ENCODE results near the gene MORN4. TPM values are rescaled to one million over a fixed set of nuclear protein-coding genes. Genes with fewer than 3 reads are reported as not detected.

The MORN4 gene
- polyA plus RNA-seq, 1 of the 3 experiments (the other 2 are of a cell fraction) = 31.4 TPM

DNA sequence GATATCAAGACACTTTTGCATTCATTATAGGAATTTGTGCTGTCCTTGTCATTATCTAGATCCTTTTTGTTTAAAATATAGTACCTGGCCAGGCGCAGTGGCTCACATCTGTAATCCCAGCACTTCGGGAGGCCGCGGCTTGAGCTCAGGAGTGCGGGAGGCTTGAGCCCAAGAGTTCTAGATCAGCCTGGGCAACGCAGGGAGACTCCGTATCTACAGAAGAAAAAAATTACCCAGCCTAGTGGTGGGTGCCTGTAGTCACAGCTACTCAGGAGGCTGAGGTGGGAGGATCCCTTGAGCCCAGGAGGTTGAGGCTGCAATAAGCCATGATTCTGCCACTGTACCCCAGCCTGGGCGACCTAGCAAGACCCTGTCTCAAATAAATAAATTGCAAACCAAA is 621 bp upstream of the MORN4 start:
- peak overlapping the region in 1 of 2 experiments; percentile 56; a peak in 1 of 4 replicates for H3K27ac ChIP-seq (ENCODE audit: low read depth in 2 of 2, low read length in 1 of 2)
- peaks cover 17% of the 10 kb centered on the region for H3K79me2 ChIP-seq (ENCODE audit: insufficient read depth)
- no peaks in the 10 kb centered on the region for H3K9me2 ChIP-seq
- H3K27me3 ChIP-seq (ENCODE audit: insufficient read depth) = no peaks in the 10 kb centered on the region
- ChIA-PET CTCF (interaction anchor here (1.0 to 1.5 kb wide), 4 partner anchors 25 to 82 kb away, joined by 3 to 4 read pairs (median 3); partner anchors contain the start of gene AVPI1), POLR2A (no interaction called here)
- peaks cover 4% of the 10 kb centered on the region in 2 experiments; a peak in 2 of 4 replicates for H3K4me1 ChIP-seq (ENCODE audit: control insufficient read depth in 1 of 2, insufficient read depth in 2 of 2, low read depth in 1 of 2, low read length in 1 of 2)
- peak overlapping the region; percentile 78 to 94; a peak in 3 of 4 replicates for H3K4me3 ChIP-seq (ENCODE audit: low read depth in 2 of 2, low read length in 1 of 2)
- no peaks in the 10 kb centered on the region for H3K36me3 ChIP-seq (replicated peaks in 1 of 2; ENCODE audit: control insufficient read depth in 1 of 2, insufficient read depth in 2 of 2, low read length in 1 of 2)
- DNase-seq = no peak
- no peak overlapping the region for H3K9ac ChIP-seq
- peak overlapping the region; percentile 90 for H2AFZ ChIP-seq (ENCODE audit: low read depth)
- H3F3A ChIP-seq (replicated peaks; ENCODE audit: insufficient read depth) = peaks cover 6% of the 10 kb centered on the region
- H3K4me2 ChIP-seq = peak overlapping the region; percentile 69
- no peaks in the 10 kb centered on the region for H4K20me1 ChIP-seq (ENCODE audit: insufficient read depth)
- 80% methylated on average over 8 of the region's 8 CpGs for WGBS (ENCODE audit: low lambda C conversion rate)
- TF ChIP-seq, protein P1, sequence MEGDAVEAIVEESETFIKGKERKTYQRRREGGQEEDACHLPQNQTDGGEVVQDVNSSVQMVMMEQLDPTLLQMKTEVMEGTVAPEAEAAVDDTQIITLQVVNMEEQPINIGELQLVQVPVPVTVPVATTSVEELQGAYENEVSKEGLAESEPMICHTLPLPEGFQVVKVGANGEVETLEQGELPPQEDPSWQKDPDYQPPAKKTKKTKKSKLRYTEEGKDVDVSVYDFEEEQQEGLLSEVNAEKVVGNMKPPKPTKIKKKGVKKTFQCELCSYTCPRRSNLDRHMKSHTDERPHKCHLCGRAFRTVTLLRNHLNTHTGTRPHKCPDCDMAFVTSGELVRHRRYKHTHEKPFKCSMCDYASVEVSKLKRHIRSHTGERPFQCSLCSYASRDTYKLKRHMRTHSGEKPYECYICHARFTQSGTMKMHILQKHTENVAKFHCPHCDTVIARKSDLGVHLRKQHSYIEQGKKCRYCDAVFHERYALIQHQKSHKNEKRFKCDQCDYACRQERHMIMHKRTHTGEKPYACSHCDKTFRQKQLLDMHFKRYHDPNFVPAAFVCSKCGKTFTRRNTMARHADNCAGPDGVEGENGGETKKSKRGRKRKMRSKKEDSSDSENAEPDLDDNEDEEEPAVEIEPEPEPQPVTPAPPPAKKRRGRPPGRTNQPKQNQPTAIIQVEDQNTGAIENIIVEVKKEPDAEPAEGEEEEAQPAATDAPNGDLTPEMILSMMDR (IDR thresholded peaks at IDR 0.05) = peak; percentile 36; the same call in 1 of the 2 replicates
- TF ChIP-seq FOXJ3 (CRISPR knock-in tag; IDR thresholded peaks at IDR 0.05) = no peak
- H3K9me3 ChIP-seq = no peaks in the 10 kb centered on the region

DNA sequence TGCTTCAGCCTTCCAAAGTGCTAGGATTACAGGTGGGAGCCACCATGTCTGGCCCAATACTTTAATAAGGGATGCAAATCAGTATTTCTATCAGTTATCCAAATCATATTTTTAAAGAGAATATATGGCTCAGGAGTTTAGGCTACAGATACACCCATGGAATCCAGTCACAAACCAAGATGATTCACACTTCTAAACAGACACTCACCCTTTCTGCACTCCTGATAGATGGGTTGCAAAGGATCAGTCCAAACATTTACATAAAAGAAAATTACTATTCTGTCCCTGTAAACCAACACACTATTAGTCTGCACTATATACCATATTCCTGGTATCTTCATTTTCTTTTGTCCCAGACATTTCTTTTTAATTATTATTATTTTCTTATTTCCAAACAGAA is 2.2 kb downstream of the MORN4 start:
- no peak overlapping the region for H3K9ac ChIP-seq
- no peak overlapping the region for H3K4me3 ChIP-seq (ENCODE audit: low read depth in 2 of 2, low read length in 1 of 2)
- H3K4me1 ChIP-seq (ENCODE audit: control insufficient read depth in 1 of 2, insufficient read depth in 2 of 2, low read depth in 1 of 2, low read length in 1 of 2) = peaks cover 4% of the 10 kb centered on the region in 2 experiments; a peak in 2 of 4 replicates
- H3K79me2 ChIP-seq (ENCODE audit: insufficient read depth) = peaks cover 17% of the 10 kb centered on the region
- H3K9me2 ChIP-seq = no peaks in the 10 kb centered on the region
- H3K9me3 ChIP-seq = no peaks in the 10 kb centered on the region
- CTCF ChIA-PET = interaction anchor here (0.9 to 1.8 kb wide), 2 partner anchors 18 to 59 kb away, joined by 3 to 4 read pairs; no protein-coding TSS in a partner anchor
- H3K27me3 ChIP-seq (ENCODE audit: insufficient read depth) = no peaks in the 10 kb centered on the region
- TF ChIP-seq TCF12 (IDR thresholded peaks at IDR 0.05) = no peak
- TF ChIP-seq RXRA (IDR thresholded peaks at IDR 0.05; ENCODE audit: borderline replicate concordance, low read depth) = no peak
- TF ChIP-seq, protein P2, sequence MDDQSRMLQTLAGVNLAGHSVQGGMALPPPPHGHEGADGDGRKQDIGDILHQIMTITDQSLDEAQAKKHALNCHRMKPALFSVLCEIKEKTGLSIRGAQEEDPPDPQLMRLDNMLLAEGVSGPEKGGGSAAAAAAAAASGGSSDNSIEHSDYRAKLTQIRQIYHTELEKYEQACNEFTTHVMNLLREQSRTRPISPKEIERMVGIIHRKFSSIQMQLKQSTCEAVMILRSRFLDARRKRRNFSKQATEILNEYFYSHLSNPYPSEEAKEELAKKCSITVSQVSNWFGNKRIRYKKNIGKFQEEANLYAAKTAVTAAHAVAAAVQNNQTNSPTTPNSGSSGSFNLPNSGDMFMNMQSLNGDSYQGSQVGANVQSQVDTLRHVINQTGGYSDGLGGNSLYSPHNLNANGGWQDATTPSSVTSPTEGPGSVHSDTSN (IDR thresholded peaks at IDR 0.05) = no peak
- no peak overlapping the region for H3K27ac ChIP-seq (ENCODE audit: low read depth in 2 of 2, low read length in 1 of 2)
- H3K4me2 ChIP-seq = no peak overlapping the region
- POLR2A ChIA-PET = no interaction called here
- no peaks in the 10 kb centered on the region for H3K36me3 ChIP-seq (replicated peaks in 1 of 2; ENCODE audit: control insufficient read depth in 1 of 2, insufficient read depth in 2 of 2, low read length in 1 of 2)
- no peak overlapping the region for H2AFZ ChIP-seq (ENCODE audit: low read depth)
- no peak for DNase-seq
- peaks cover 6% of the 10 kb centered on the region for H3F3A ChIP-seq (replicated peaks; ENCODE audit: insufficient read depth)
- H4K20me1 ChIP-seq (ENCODE audit: insufficient read depth) = no peaks in the 10 kb centered on the region

DNA sequence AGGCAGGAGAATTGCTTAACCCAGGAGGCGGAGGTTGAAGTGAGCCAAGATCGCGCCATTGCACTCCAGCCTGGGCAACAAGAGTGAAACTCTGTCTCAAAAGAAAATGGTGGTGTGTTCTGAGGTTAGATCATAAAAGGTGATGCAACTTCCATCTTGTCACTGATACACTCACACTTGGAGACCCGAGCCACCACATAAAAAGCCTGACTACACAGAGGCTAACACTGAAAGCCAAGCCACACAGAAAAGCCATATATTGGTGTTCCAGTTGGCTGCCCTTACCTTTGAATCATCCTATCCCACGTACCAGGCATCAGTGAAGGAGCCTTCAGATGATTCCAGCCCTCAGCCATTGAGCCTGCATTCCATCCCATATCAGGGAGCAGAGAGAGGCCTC is 4.0 kb downstream of the MORN4 start:
- POLR2A ChIA-PET = no interaction called here
- Histone ChIP-seq H3K4me2 (no peak overlapping the region), H3K9ac (no peak overlapping the region), H3K9me2 (no peaks in the 10 kb centered on the region), H3K36me3 (replicated peaks in 1 of 2; ENCODE audit: control insufficient read depth in 1 of 2, insufficient read depth in 2 of 2, low read length in 1 of 2) (no peaks in the 10 kb centered on the region), H3K9me3 (no peaks in the 10 kb centered on the region), H3K79me2 (ENCODE audit: insufficient read depth) (peaks cover 17% of the 10 kb centered on the region), H3K27me3 (ENCODE audit: insufficient read depth) (no peaks in the 10 kb centered on the region), H2AFZ (ENCODE audit: low read depth) (no peak overlapping the region), H4K20me1 (ENCODE audit: insufficient read depth) (no peaks in the 10 kb centered on the region), H3K4me3 (ENCODE audit: low read depth in 2 of 2, low read length in 1 of 2) (no peak overlapping the region), H3K27ac (ENCODE audit: low read depth in 2 of 2, low read length in 1 of 2) (no peak overlapping the region), H3K4me1 (ENCODE audit: control insufficient read depth in 1 of 2, insufficient read depth in 2 of 2, low read depth in 1 of 2, low read length in 1 of 2) (peaks cover 4% of the 10 kb centered on the region in 2 experiments; a peak in 2 of 4 replicates), H3F3A (replicated peaks; ENCODE audit: insufficient read depth) (peaks cover 6% of the 10 kb centered on the region)
- CTCF ChIA-PET = interaction anchor here (0.8 kb wide), 1 partner anchor 76 kb away, joined by 3 read pairs; no protein-coding TSS in a partner anchor
- TF ChIP-seq FOSL2 (IDR thresholded peaks at IDR 0.05; ENCODE audit: borderline replicate concordance, low read depth) (no peak), RAD21 (IDR thresholded peaks at IDR 0.05; ENCODE audit: low read length) (no peak), GATA2 (CRISPR knock-in tag; IDR thresholded peaks at IDR 0.05) (no peak), NRF1 (IDR thresholded peaks at IDR 0.05; ENCODE audit: low read depth, low read length) (no peak), SIN3A (IDR thresholded peaks at IDR 0.05; ENCODE audit: borderline replicate concordance, low read depth, low read length) (no peak), TAF1 (IDR thresholded peaks at IDR 0.05; ENCODE audit: borderline replicate concordance, low read depth, low read length) (no peak)
- TF ChIP-seq, protein P3, sequence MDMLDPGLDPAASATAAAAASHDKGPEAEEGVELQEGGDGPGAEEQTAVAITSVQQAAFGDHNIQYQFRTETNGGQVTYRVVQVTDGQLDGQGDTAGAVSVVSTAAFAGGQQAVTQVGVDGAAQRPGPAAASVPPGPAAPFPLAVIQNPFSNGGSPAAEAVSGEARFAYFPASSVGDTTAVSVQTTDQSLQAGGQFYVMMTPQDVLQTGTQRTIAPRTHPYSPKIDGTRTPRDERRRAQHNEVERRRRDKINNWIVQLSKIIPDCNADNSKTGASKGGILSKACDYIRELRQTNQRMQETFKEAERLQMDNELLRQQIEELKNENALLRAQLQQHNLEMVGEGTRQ (IDR thresholded peaks at IDR 0.05; ENCODE audit: borderline replicate concordance, low read depth, low read length) = no peak
- 97% methylated on average over 5 of the region's 5 CpGs for WGBS (ENCODE audit: low lambda C conversion rate)
- no peak for DNase-seq
